Right lobe of liver (tissue), 6 donors: Measurements from ENCODE around the gene CRISPLD2. TPM values are rescaled to one million over a fixed set of nuclear protein-coding genes. Genes with fewer than 3 reads are reported as not detected.

ENCODE experiments used
- ATAC-seq, 4 donors: fragments of 200-7000 bp; cut with Tn5 transposase; one replicate each; pipeline ENCODE4 v1.9.1; 2020; ENCODE audit warnings: mild to moderate bottlenecking in 4 of 4, moderate library complexity in 4 of 4
- DNase-seq, 3 donors: peaks; one replicate each; pipeline ENCODE4 v3.0.0-alpha.2; 2020
- H3K27ac ChIP-seq, 3 donors: fragments of 200-600 bp; one replicate each; pipeline ENCODE4 v1.8.0; 2022
- H3K27me3 ChIP-seq, 2 donors: fragments of 200-600 bp; one replicate each; pipeline ENCODE4 v1.8.0; 2022
- H3K36me3 ChIP-seq, 4 donors: fragments of 200-600 bp; sonication (generic) in 1 of 4; one replicate each; pipeline versions ENCODE4 v1.5.1 to v1.8.0; 2017 to 2022; ENCODE audit warnings: control low read depth in 1 of 4
- H3K4me1 ChIP-seq, 4 donors: fragments of 200-600 bp; sonication (generic) in 1 of 4; one replicate each; pipeline versions ENCODE4 v1.5.1 to v1.8.0; 2017 to 2022; ENCODE audit warnings: control low read depth in 1 of 4
- H3K4me3 ChIP-seq, 3 donors: fragments of 200-600 bp; one replicate each; pipeline ENCODE4 v1.8.0; 2022
- H3K9me3 ChIP-seq, 4 donors: fragments of 200-600 bp; sonication (generic) in 1 of 4; one replicate each; pipeline versions ENCODE4 v1.5.1 to v1.8.0; 2017 to 2022; ENCODE audit warnings: control low read depth in 1 of 4
- CTCF ChIP-seq, 4 donors: fragments of 200-600 bp in 3 of 4; fragments of 450-650 bp in 1 of 4; IDR thresholded peaks; one replicate each; pipeline versions ENCODE4 v1.5.1 to v1.8.0; 2016 to 2022; ENCODE audit warnings: antibody characterized with exemption in 4 of 4, mild to moderate bottlenecking in 2 of 4
- POLR2A ChIP-seq: fragments of 450-650 bp; IDR thresholded peaks from one replicate; pipeline ENCODE4 v1.6.1; 2017; ENCODE audit warnings: antibody characterized with exemption, mild to moderate bottlenecking
- WGBS: methylation state at CpG from one replicate; pipeline ENCODE4 v1.1.6; 2018; ENCODE audit warnings: low coverage, low lambda C conversion rate; ENCODE audit not compliant: insufficient coverage; ENCODE audit errors: missing lambda C conversion rate; 5-methylcytosine and 5-hydroxymethylcytosine counted together
- intact Hi-C, 2 donors: fragments of 100-400 bp; cut with DNase I; formaldehyde crosslinking; loops; one replicate each; pipeline versions ENCODE4 v1.11.2 to v1.14.1; 2022
- total RNA-seq, 6 experiments: library from RNA; depleted of rRNA in 2 of 6; stranded (reverse); fragments of >200 nt in 2 of 6; fragmentation: NEBNext Ultra II Directional in 3 of 6; extraction: Animal tissue kit (Norgen Biotek cat#: 25700) in 3 of 6; gene quantifications; one replicate each; pipeline versions ENCODE4 v1.1.0 to v1.2.4, GENCODE V29; 2016 to 2023
- donor health status: DM: no; HTN: yes; CAD: no.
- donor health status: DM: no; HTN: no; CAD: no.
- donor health status: DM: no; HTN: no; CAD: no.
- donor health status: DM: no; HTN: yes; CAD: no.
- donor health status: DM: no; HTN: yes; CAD: no.

Gene CRISPLD2
- total RNA-seq, 6 experiments from 2014 or later: 2.9 to 14.8 (median 8.9) TPM

GRCh38 chr16:84907051-84907450 lies 87.3 kb downstream of the CRISPLD2 start:
- H3K36me3 ChIP-seq: no peaks in the 10 kb centered on the region
- no peaks in the 10 kb centered on the region for H3K9me3 ChIP-seq
- WGBS: 67% methylated on average over 4 of the region's 13 CpGs
- H3K27ac ChIP-seq: no peak overlapping the region
- intact Hi-C loops: no loop called here
- peaks cover 0 to 23% (median 9%) of the 10 kb centered on the region in 4 donors for H3K4me1 ChIP-seq
- H3K27me3 ChIP-seq: no peaks in the 10 kb centered on the region
- no peak for ATAC-seq
- TF ChIP-seq POLR2A (no peak), CTCF (IDR thresholded peaks at IDR 0.05) (no peak)
- H3K4me3 ChIP-seq: no peak overlapping the region
- no peak for DNase-seq

- no peak for DNase-seq
- no peak overlapping the region for H3K27ac ChIP-seq
These were observed 87.8 kb downstream of the CRISPLD2 start for GRCh38 chr16:84907575-84907974.

GRCh38 chr16:84909476-84910085 lies 89.8 kb downstream of the CRISPLD2 start:
- WGBS: 75% methylated on average over 4 of the region's 9 CpGs
- TF ChIP-seq CTCF (IDR thresholded peaks at IDR 0.05) (no peak), POLR2A (no peak)
- no peaks in the 10 kb centered on the region for H3K36me3 ChIP-seq
- no peaks in the 10 kb centered on the region for H3K27me3 ChIP-seq
- H3K4me1 ChIP-seq: peaks cover 0 to 41% (median 15%) of the 10 kb centered on the region in 4 donors
- DNase-seq (no peak), ATAC-seq (no peak)
- intact Hi-C loops: no loop called here
- no peak overlapping the region for H3K27ac ChIP-seq
- H3K9me3 ChIP-seq: no peaks in the 10 kb centered on the region
- no peak overlapping the region for H3K4me3 ChIP-seq

More at GRCh38 chr16:84907575-84907974, 87.8 kb downstream of the CRISPLD2 start:
- H3K9me3 ChIP-seq: no peaks in the 10 kb centered on the region
- H3K36me3 ChIP-seq: no peaks in the 10 kb centered on the region
- H3K27me3 ChIP-seq: no peaks in the 10 kb centered on the region
- ATAC-seq: no peak
- peaks cover 0 to 28% (median 9%) of the 10 kb centered on the region in 4 donors for H3K4me1 ChIP-seq
- intact Hi-C loops: no loop called here
- TF ChIP-seq CTCF (IDR thresholded peaks at IDR 0.05) (peak in 1 of 4 donors; percentile 10), POLR2A (no peak)
- no peak overlapping the region for H3K4me3 ChIP-seq
- WGBS: 46% methylated on average over 11 of the region's 12 CpGs

GRCh38 chr16:84911486-84912216 lies 91.9 kb downstream of the CRISPLD2 start:
- Histone ChIP-seq H3K27ac (peak overlapping the region in 2 of 3 donors; percentile 13 to 70), H3K9me3 (no peaks in the 10 kb centered on the region), H3K36me3 (no peaks in the 10 kb centered on the region), H3K4me3 (no peak overlapping the region), H3K27me3 (no peaks in the 10 kb centered on the region), H3K4me1 (peaks cover 0 to 41% (median 15%) of the 10 kb centered on the region in 4 donors)
- peak in 3 of 4 donors; percentile 7 to 26 (median 8) for ATAC-seq
- TF ChIP-seq CTCF (IDR thresholded peaks at IDR 0.05): no peak
- no peak for TF ChIP-seq POLR2A
- no peak for DNase-seq
- intact Hi-C loops: no loop called here
- WGBS: 65% methylated on average over 12 of the region's 16 CpGs
